ENCODE results near the gene GYS2.
"Not testable (repeated sequence)": the region's sequence is repeated elsewhere in the genome, so short reads cannot be mapped to it uniquely, and the experiment has no call there.

The GYS2 gene

DNA sequence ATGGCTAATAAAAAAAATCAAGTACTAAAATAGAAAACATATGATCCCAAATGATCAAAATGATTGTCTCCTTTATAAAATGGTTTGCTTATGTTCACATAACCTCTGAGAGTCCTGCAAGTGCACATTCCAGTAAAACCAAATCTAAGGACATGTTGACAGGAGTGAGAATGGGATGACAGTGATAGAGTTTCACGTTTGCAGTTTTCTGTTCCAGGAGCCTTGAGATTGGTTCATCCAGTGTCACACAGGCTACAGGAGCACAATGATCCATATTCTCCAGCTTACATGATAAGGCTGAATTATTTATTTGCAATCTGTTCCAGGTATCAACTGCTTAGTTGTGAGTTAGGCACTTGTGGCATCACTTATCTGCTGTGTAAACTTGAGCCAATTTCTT is 1.5 kb upstream of the GYS2 start:
- DNase-seq (ENCODE audit: low read depth in 2 of 2, low spot score in 1 of 2) = no peak

DNA sequence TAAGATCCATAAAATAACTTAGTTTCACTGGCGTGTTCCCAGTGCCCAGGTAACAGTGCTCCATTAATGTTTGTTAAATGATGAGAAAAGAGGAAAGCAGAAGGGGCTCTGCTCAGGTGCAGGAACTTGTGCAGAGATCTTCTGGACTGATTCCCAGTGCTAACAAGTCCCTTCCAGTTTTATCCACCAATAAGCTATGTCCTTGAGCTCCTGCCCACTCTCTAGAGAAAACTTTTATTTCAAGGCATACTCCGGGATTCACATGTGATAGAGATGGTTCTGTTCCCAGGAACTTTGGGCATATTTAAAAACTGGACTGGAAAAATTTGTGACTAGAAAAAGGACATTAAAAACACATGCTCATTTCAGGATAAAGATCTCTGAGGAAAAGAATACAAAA is 1.9 kb downstream of the GYS2 start:
- DNase-seq (ENCODE audit: low read depth in 2 of 2, low spot score in 1 of 2) = no peak

DNA sequence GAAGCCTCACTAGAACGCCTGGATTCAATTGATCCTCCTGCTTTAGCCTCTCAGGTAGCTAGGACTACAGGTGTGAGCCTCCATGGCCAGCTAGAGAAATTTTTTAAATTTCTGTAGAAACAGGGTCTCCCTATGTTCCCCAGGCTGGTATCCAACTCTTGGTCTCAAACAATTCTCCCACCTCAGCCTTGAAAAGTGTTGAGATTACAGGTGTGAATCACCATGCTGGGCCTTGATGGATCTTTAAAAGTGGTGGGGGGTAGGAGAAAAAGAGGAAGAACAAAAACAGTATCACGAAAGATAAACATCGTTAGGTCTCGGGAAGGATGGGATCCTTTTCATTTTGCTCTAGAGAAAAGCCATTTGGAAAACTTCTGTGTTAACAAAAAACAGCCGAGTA is 4.5 kb downstream of the GYS2 start:
- DNase-seq (ENCODE audit: low read depth in 2 of 2, low spot score in 1 of 2) = no peak

DNA sequence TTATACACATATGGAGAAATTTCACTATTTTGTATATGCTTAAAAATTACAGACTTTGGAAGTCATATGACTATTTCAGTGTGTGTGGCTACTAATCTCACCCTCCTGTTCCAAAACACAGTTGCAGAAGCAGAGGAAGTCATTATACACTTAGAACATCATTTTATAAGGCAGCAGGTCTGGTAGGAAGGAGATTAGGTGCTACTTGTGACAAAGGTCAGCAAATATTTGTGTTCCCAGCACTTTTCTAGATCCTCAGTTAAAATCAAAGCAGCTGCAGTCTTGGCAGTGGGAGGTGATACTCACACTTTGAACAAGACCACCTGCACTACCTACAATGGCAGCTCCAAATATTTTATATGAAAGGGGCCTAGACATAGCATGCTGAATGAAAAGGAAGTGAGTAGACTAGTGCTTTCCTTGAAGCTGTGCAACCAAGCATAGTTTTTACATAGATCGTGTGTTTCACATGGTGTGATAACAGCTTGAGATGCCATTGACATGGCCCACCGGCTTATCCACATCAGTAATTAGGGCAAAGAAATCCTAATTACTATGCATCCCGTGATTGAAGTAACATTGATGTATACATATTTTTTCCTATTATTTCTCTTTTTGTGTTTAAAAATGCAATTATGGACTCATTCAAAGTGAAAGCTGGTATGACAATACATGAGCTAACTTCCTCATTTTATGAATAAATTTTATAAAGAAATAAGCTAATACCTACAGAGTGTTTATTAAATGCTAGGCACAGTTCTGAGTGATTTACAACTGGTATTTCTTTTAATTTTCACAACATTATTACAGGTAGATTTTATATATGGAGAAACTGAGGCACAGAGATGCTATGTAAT is 5.3 kb downstream of the GYS2 start:
- no peak for DNase-seq (ENCODE audit: low read depth in 2 of 2, low spot score in 1 of 2)

DNA sequence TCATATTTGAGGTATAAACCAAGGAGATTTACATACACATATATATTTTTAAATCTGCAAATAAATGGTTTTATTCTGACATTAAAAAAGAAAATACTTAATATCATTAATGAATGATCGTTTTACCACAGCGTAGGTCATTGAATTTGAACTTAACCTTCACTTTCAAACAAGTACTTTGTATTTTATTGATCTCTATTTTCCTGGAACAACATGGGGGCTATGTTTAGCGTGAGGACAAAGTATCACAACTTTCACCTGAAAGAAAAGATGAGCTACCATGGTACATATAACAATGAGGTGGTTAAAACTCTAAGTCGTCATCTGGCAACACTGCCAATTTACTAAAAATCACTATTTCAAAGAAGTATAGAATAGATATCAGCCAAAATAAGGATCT is 6.0 kb downstream of the GYS2 start:
- DNase-seq (ENCODE audit: low read depth in 2 of 2, low spot score in 1 of 2) = no peak

DNA sequence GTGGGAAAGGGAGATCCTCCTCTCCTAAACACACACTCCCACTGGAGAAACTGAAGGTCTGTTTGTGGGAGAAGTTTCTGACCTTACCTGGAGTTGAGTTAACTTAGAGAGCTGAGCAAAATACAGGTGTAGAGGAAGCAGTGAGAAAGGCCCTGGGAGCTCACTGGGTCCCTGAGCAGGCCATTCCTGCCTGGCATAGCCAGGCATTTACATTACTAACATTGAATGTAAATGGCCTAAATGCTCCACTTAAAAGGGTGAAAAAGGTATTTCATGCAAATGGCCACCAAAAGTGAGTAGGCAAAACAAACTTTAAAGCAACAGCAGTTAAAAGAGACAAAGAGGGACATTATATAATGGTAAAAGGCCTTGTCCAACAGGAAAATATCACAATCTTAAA is 9.3 kb downstream of the GYS2 start:
- DNase-seq (ENCODE audit: low read depth in 2 of 2, low spot score in 1 of 2) = not testable (repeated sequence)

DNA sequence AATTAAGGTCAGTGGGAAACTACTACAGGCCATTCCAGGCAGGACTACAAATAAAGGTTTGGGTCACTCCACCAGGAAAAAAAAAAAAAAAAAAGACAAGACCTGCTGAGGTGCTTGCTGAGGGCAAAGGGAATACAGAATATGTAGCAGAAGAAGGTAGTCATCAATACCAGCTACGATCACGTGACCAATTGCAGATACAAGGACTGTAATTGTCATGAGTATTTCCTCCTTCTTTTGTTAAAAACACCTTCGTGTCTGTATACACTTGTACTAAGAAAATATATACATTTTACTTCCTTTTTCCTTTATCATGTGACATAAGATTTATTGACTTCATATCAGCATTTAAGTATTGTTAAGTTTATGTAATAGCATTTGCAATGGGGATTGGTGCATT is 19.2 kb downstream of the GYS2 start:
- no peak for DNase-seq (ENCODE audit: low read depth in 2 of 2, low spot score in 1 of 2)

DNA sequence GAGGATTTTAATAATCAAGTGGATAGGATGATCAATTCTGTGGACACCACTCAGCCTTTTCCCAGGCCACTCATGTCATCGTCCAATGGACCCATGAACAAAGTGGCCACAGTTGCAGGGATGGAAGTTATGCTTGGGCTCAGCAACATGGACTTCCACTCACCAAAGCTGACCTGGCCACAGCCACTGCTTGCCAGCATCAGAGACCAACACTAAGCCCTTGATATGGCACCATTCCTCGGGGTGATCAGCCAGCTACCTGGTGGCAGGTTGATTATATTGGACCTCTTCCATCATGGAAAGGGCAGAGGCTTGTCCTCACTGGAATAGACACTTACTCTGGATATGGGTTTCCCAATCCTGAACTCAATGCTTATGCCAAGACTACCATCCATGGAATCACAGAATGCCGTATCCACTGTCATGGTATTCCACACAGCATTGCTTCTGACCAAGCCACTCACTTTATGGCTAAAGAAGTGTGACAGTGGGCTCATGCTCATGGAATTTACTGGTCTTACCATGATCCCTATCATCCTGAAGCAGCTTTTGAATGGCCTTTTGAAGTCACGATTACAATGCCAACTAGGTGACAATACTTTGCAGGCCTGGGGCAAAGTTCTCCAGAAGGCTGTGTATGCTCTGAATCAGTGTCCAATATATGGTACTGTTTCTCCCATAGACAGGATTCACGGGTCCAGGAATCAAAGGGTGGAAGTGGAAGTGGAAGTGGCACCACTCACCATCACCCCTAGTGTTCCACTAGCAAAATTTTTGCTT is 20.1 kb downstream of the GYS2 start:
- DNase-seq (ENCODE audit: low read depth in 2 of 2, low spot score in 1 of 2) = not testable (repeated sequence)

DNA sequence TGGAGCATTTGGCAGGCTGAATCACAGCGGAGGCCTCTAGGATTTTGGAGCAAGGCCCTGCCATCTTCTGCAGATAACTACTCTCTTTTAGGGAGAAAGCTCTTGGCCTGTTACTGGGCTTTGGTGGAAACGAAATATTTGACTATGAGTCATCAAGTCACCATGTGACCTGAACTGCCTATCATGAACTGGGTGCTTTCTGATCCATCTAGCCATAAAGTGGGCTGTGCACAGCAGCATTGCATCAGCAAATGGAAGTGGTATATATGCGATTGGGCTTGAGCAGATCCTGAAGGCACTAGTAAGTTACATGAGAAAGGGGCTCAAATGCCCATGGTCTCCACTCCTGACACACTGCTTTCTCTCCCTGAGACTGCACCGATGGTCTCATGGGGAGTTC is 21.1 kb downstream of the GYS2 start:
- no peak for DNase-seq (ENCODE audit: low read depth in 2 of 2, low spot score in 1 of 2)

DNA sequence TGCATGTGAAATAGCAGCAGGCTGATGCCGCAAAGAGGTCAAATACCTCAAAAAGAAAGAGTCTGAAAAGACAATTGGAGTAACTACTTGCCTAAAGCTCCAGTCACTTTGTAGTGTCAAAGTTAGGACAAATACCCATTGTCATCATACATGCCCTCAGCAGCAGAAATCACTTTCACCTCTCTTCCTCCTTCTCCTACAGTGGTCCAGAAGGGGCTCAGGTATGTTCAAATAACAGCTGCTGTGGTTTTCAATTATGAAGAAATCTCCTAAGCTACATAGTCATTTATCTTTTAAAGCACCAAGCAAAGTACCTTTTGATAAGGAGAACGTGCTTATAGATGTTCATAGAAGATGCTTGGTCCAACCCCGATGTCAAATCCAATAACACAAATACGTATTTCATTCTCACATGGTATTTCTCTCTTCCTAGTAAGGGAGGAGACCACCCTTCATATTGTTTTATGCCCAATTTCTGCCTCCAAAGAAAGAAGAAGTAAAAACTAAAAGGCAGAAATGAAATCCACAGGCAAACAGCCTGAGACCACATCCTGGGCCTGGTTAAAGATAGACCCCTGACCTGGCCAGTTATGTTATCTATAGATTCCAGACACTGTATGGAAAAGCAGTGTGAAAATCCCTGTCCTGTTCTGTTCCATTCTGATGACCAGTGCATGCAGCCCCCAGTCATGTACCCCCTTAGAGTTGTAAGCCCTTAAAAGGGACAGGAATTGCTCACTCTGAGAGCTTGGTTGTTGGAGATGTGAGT is 23.7 kb downstream of the GYS2 start:
- no peak for DNase-seq (ENCODE audit: low read depth in 2 of 2, low spot score in 1 of 2)

DNA sequence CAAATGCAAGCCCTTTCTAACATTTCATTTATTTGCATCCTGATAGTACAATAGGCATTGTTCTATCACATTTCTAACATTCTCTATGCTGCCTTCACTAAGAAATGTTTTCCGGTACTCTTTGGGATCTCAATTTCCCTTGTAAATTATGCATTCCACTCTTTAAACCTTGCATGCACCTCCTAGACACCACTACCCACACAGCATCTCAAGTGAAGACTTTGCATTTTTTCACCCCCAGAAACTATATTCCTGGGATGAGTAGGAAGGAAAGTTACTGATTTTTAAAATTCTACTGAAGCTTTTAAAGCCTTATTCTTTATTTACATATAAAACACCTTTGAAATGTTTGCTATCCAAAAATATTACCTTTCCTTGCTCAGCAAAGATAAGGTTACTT is 27.1 kb downstream of the GYS2 start:
- DNase-seq (ENCODE audit: low read depth in 2 of 2, low spot score in 1 of 2) = no peak

DNA sequence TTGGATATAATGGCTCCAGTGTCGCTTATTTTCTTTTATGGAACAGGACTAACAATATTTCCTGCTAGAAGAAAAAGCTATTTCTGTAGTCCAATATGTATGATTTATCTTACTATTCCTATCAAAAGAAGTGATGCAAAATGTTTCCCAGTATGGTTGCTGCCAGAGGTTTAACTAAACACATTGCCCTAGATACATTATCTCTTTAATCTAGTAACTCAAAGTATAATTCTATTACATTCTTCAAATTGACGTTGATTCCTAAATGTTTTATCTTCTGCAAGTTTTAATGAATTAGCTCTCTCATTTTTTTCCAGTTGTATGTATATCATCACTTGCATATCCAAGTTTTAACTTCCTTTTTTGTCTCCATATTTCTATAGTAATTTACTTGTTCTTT is 28.2 kb downstream of the GYS2 start:
- no peak for DNase-seq (ENCODE audit: low read depth in 2 of 2, low spot score in 1 of 2)

DNA sequence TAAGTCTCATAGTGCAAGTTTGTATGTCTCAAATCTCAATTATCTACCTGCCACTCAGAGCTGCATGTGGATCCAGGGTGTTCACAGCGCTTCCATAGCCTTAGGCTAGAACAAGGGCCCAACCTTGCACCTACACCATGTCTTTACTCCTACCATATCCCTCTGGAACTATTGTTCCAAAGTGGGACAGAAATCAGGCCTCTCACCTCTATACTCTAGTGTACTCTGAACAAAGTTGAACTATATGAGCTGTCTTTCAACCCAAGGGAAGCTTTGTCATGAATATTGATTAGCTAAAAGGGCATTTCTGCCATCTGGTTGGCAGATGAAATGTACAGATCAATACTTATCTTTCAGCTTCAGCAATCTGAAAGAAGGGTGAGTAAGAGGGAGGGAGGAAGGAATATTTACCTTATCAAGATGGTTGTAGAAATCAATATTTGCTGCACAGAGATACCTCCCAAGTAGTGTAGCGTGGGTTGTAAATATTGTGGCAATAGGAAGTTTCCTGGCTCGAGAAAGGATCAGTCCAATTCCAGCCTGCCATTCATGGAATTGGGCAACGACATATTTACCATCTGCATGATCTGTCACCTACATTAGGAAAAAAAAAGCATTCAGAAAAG is 30.8 kb downstream of the GYS2 start:
- DNase-seq (ENCODE audit: low read depth in 2 of 2, low spot score in 1 of 2) = no peak

DNA sequence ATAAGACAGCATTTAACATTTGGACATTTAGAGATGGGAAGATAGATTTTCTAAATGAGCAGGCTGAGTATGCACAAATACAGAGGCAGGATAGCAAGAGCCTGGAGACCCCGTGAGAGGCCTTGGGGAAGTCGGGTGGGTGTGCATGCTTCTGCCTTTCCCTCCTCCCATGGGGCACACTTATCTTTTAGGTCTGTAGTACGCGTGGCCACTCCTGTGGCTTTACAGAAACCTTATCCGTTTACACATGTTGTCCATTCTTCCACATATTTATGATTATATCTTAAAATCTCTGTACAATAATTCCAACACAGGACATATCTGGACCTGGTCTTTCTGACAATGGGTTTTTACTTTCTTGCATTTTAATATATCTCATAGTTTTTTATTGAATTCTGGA is 33.6 kb downstream of the GYS2 start:
- DNase-seq (ENCODE audit: low read depth in 2 of 2, low spot score in 1 of 2) = no peak

DNA sequence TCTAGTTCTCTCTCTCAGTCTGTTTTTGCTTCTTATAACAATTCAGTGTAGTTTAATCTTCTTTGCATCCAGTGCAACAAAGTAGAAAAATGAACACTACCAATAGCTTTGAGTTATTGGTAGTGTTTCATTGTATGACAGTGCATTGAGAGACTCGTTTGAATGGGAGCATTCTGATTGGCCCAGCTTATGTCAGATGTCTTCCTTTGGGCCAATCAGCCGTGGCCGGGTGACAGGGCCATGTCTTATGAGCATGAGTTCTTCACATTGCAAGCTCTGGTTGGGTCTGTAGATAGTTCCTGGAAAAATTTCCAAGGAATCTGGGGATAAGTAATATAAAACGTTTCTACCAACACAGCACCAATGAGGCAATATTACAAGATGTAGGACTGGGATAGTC is 36.5 kb downstream of the GYS2 start:
- DNase-seq (ENCODE audit: low read depth in 2 of 2, low spot score in 1 of 2) = no peak

DNA sequence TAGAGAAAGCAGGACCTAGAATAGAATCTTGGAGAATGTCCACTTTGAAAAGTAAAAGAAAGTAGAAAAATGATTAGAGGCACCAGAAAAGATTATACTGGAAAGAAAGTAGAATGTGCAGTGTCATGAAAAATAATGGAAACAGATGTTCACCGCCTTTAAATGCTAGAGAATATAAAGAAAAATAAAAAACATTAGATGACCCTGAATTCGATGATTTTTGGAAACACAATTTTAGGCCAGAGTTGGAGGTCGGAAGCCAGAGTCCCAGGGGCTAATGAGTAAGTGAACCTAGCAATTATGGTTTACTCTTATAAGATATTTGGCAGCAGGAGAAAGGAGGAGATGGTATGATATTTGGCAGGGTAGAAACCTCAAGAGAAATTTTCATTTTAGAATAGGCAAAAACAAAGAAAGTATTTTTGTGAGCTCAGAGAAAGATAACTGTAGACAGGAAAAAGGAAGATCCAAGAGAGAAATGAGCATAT is 37.7 kb downstream of the GYS2 start:
- no peak for DNase-seq (ENCODE audit: low read depth in 2 of 2, low spot score in 1 of 2)

DNA sequence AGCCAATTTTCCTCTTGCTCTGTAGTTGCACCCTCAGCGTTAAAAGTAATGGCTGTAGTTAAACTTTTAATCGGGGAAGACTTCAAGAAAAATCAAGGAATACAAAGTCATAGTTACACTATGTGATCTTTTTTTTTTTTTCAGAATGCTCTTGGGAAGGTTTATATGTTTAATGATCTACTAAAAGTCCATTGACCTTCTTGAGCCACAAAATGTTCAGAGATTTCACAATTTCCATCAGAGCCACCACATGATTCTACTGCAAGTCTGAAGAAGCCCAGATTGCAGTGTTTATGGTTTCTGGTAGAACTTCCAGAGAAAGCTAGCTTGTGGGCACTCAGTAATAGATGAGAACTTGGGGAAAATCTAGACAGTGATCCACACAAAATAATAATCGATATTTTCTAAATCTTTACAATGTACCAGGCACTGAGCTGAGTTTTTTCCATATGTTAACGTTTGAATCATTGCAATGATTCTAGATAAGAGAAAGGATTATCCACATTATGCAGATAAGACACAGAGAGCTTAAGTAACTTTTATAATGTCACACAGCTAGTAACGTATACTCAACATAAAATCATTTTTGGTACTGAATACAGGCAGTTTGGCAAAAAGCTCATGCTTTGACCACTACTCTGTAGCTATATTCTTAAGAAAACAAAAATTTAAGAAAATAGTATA is 38.3 kb downstream of the GYS2 start:
- no peak for DNase-seq (ENCODE audit: low read depth in 2 of 2, low spot score in 1 of 2)

DNA sequence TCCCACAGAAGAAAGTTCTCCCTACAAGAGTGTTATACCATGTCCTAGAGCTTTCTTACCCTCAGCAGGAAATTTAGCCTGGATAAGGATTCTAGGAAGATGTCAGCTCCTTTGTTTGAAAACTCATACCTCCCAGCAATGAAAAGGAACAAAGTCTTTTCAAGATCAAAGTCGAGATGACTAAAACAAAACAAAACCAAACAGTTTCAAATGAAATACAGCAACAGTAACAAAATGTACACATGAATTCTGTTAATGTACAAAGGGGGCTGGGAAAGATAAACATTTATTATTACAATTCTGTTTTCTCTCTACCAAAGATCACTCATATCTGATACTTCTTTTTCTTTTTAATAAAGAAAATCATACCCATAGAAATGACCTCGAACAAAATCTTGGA is 41.8 kb downstream of the GYS2 start:
- no peak for DNase-seq (ENCODE audit: low read depth in 2 of 2, low spot score in 1 of 2)

DNA sequence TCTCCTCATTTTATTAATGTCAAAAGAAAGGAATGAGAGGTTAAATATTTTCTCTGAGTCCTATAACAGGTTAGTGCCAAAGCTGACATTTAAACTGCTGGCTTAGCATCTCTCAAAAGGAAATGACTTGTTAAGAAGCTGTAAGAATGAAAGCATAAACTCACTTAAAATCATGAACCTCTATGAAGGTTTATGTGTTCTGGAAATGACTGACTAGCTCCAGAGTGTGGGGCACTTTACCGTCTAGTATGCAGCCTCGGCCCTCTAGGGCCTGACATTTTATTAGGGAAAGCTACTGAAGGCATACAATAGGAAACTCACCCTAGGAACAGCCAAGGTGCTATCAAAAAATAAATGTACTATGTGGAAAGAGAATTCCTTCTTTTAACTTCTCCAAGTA is 43.5 kb downstream of the GYS2 start:
- no peak for DNase-seq (ENCODE audit: low read depth in 2 of 2, low spot score in 1 of 2)

DNA sequence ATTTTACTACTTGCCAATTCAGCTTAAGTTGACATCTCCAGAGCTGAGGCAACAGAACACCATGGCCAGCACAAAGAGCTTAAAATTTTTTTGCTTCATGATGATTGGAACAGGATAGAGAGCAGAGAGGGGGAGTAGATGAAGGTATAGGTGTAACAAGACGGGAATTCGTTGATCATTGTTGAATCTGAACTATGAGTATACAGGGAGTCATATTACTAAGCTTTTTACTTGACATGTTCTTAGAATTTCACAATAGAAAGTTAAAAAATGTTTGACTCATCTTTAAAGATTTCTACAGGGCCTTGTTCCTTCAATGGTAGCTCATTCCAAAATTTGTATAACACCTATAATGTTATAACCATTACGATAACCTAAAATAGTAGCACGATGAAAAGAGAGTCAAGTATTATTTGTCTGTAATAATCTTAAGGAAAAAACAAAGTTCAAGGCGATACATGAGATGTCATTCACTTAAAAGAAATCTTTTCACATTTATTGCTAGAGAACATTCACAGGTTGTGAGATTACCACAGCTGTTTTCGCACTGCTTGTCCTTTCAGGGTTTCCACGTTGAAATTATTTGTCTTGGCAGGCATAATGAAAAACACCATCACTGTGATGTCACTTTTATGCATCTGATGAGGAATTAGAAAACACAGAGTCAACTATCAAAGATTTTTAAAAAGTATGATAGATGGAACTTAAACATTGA is 44.6 kb downstream of the GYS2 start:
- no peak for DNase-seq (ENCODE audit: low read depth in 2 of 2, low spot score in 1 of 2)

All from stimulated activated CD8-positive, alpha-beta memory T cell treated with anti-CD3 and anti-CD28 coated beads, Interleukin-4, amount 100 ng/mL, for 4 hours (primary cell).